NK-92 (cell line): ENCODE measurements around the gene ZNF786.
"Not testable (repeated sequence)": the region's sequence is repeated elsewhere in the genome, so short reads cannot be mapped to it uniquely, and the experiment has no call there.

ENCODE experiments used
- DNase-seq: peaks from one replicate; lab custom pipeline; 2025; ENCODE audit not compliant: unreplicated experiment; lab: John Stamatoyannopoulos, UW

The ZNF786 gene, protein sequence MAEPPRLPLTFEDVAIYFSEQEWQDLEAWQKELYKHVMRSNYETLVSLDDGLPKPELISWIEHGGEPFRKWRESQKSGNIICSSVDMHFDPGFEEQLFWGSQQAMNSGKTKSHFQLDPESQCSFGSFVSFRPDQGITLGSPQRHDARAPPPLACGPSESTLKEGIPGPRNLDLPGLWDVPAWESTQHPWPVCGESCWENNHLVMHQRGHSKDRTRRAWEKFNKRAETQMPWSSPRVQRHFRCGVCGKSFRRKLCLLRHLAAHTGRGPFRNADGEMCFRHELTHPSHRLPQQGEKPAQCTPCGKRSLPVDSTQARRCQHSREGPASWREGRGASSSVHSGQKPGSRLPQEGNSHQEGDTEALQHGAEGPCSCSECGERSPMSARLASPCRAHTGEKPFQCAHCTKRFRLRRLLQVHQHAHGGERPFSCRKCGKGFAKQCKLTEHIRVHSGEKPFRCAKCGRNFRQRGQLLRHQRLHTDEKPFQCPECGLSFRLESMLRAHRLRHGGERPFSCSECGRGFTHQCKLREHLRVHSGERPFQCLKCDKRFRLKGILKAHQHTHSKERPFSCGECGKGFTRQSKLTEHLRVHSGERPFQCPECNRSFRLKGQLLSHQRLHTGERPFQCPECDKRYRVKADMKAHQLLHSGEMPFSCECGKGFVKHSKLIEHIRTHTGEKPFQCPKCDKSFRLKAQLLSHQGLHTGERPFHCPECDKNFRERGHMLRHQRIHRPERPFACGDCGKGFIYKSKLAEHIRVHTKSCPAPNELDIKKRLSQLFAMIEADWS

DNA sequence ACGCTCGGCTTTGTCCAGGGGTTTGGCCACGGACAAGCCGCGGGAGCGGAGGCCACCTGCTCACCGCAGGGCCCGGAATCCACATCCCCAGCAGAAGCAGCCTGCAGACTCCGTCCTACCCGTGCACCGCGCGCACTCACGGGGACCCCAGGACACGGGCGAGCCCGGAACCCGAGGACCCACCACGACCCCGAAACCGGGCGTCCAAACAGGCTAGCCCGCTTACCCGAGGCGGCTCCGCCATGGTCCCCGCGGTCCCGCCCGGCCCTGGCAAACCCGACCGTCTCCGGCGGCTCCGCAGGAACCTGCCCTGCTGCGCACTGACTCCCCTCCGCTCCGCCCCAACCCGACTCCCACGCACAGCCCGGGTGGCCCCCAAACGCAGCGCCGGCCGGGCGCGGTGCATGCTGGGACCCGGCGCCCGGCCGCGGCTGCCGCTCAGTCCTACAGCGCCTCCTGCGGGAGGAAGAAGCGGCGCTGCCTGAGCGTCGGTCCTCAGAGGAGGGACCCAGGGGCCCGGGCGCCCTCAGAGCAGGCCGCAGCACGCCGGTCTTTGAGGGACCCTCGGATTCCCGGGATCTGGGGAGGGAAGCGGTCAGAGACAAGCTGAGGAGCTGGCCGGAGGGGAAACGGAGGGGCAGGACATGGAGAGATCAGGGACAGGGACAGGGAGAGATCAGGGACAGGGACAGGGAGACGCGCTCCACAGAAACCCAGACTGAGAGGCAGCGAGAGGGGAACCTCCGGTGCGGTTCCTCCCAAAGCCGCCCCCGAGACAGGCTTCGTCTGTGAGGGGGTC lies at the start of gene ZNF786:
Gene ZNF786, minus strand, starts transcription at position 322 of the 799 bp plus-strand sequence. Its CDS starts 78 bp downstream, at position 244.
- DNase-seq = peak; percentile 65

DNA sequence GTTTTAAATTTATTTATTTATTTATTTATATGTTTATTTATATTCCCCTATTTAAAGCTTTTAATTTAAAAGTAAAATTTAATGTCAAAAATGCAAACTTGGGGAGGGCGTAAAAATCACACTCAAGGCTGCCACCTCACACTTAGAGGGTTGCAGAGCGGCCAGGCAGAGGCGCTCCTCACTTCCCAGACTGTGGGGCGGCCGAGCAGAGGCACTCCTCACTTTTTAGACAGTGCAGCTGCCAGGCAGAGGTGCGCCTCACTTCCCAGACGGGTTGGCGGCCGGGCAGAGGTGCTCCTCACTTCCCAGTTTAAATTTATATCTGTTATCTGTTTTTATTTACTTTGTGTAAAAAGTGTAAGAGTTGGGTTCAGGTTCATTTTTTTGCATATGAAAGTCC lies 45.6 kb upstream of the ZNF786 start:
- no peak for DNase-seq

DNA sequence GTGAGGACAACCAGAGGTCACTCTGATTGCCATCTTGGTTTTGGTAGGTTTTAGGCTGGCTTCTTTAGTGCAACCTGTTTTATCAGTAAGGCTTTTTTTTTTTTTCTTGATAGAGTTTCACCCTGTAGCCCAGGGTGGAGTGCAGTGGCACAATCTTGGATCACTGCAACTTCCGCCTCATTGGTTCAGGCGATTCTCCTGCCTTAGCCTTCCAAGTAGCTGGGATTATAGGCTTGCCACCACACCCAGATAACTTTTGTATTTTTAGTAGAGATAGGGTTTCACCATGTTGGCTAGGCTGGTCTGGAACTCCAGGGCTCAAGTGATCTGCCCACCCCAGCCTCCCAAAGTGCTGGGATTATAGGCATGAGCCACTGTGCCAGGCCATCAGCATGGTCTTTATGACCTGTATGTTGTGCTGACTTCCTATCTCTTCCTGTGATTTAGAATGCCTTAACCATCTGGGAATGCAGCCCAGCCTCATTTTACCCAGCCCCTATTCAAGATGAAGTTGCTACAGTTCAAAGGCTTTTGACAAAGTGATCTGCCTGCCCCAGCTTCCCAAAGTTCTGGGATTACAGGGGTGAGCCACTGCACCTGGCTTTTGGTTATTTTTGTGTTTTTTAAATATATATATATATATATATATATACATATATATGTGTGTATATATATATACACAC lies 42.7 kb upstream of the ZNF786 start:
- no peak for DNase-seq

DNA sequence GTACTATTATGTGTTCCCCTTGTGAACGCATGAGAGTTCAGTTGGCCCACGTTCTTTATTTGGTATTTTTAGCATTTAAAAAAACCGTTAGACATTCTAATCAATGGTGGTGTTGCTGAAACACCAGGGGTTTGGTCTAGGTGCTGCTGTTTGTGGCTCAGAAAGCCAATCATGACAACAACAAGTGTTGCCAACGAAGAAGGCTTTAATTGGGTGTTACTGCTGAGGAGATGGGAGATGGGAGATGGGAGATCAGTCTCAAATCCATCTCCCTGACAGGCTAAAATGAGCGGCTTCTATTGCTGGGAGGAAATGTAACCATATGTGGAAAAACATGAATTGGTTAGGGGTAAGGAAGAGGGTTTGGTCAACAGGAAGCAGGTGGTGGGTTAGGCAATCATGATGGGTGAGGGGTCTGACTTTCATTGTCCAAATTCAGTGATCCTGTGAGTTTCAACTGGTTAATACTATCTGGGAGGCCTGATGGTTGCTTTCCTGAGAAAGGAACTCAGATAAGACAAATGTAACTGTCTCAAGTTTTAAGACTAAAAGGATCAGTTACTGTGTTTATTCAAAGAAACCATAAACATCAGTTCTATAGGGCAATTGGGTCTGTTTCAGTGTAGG lies 40.2 kb upstream of the ZNF786 start:
- DNase-seq = no peak

DNA sequence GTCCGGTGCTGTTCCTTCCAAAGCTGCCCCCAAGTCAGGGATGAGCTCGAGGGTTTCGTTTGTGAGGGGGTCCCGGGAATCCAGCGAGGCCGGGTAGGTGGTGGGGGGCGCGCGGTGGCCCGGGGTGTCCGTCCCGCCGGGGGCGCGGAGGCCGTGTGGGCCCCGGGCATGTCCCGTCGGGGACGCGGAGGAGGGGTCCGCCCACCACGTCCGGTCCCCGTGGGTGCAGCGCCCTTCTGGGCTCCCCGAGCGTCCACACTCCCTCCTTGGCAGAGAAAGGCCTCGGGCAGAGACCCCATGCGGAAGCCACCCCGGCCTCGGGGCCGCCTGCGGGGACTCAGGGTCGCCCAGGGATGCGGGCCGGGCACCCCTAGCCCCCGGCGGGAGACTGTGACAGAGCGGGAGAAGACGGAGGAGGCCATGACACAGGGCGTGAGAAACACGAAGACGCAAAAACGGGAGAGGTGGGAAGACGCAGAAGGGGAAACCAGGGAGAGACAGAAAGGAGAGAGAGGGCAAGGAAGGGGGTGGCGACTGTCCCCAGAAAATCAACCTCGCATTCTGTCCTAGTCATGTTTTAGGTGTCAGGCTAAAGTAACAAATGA lies 36.2 kb upstream of the ZNF786 start:
- DNase-seq = no peak

DNA sequence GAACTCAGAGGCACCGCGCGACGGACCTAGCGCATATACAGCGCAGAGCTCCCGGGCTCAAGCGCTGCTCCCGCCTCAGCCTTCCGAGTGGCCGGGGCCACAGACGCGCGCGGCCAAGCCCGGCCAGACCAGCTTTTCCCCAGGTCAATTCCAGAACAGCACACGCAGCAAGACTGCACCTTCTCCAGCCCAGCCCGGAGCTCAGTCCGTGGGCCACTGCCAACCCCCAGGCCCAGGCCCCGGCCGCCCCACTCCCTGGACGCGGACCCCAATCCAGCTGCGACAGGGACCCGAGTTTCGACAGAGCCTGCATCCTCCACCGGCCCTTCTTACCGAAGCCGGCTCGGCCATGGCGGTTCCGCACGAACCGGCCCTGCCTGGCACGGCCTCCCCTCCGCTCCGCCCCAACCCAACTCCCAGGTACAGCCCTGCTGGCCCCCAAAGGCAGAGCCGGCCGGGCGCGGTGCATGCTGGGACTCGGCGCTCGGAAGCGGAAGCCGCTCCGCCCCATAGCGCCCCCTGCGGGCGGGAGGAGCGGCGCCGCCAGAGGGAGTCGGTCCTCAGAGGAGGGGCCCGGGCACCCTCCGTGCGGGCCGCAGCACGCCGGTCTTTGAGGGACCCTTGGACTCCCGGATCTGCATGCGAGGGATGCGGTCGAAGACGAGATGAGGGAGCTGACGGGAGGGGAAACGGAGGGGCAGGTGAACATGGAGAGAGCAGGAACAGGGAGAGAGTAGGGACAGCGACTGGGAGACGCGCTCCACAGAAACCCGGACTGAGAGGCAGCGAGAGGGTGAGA lies 35.5 kb upstream of the ZNF786 start, which contains the start of gene ZNF425:
Gene ZNF425, minus strand, starts transcription at position 462 of the 799 bp plus-strand sequence. Its CDS starts 111 bp downstream, at position 351.
- peak; percentile 38 for DNase-seq

DNA sequence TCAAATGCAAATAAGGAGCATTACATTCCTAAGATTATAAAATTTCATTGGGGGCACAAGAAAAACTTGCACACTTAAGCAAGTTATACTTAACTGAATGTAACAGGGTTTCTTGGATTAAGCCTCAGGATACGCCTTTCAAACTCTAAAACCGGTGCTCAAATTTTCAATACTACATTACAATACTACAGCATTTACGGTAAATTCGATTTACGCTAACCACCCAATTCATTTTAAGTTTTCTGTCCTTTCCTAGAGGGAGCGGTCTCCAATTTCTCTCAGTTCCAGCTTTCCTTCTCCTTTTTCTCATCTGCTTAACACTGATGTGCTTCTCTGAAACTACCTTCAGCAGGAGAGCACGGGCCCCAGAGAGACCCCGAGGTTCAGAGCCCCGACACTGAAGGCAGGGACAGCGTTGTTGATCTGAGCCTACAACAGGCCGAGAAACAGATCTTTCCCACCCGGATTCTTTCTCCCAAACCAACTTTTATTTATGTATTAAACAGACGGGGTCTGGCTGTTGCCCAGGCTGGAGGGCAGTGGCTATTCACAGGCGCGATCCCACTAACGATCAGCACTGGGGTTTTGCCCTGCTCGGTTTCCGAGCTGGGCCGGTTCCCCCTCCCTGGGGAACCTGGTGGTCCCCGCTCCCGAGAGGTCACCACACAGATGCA lies 34.8 kb upstream of the ZNF786 start:
- DNase-seq = no peak

DNA sequence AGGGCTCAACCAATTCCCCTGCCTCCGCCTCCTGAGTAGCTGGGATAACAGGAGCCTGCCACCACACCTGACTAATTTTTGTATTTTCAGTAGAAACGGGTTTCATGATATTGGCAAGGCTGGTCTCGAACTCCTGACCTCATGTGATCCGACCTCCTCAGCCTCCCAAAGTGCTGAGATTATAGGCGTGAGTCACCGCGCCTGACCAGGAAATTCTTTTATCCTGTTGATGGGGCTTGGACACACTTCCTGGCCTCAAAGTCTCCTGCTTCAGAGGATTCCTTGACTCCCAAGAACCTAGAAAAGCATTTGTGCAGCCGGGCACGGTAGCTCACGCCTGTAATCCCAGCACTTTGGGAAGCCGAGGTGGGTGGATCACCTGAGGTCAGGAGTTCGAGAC lies 19.5 kb upstream of the ZNF786 start:
- DNase-seq = no peak

DNA sequence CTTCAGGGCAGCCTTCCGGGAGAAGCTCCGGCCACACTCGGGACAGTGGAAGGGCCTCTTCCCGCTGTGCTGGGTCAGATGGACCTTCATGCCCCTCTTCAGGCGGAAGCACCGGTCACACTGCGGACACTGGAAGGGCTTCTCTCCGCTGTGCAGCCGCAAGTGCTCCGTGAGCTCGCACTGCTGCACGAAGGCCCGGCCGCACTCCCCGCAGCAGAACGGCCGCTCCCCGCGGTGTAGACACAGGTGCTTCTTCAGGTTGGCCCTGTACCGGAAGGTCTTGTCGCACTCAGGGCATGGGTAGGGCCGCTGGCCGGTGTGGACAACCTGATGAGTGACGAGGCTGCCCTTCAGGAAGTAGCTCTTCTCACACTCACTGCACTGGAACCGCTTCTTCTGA lies 14.2 kb upstream of the ZNF786 start:
- no peak for DNase-seq

DNA sequence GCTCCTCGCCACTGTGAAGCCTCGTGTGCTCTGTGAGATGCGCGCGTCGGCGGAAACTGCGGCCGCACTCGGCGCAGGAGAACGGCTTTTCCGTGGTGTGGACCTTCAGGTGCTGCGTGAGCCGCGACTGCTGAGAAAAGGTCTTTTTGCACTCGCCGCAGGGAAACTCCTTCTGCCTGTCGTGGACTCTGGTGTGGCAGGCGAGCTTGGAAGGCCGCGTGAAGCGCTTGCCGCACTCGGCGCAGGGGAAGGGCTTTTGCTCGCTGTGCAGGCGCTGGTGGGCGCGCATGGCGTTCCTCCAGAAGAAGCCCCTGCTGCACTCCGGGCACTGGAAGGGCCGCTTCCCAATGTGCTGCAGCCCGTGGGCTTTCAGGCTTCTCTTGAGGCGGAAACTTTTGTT lies 13.7 kb upstream of the ZNF786 start:
- no peak for DNase-seq

DNA sequence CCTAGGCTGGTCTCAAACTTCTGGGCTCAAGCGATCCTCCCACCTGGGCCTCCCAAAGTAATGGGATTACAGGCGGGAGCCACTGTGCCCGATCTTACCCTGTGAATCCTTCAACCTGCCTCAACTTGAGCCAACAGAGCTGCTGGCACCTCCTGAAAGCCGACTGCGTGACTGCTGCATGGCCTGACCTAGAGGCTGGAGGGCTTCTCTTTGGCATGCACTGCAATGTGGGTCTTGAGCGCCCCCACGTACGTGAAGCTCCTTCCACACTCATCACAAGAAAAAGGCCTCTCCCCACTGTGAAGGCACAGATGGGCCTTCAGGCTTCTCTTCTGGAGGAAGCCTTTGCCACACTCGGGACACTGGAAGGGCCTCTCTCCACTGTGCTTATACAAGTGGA lies 12.9 kb upstream of the ZNF786 start:
- no peak for DNase-seq

DNA sequence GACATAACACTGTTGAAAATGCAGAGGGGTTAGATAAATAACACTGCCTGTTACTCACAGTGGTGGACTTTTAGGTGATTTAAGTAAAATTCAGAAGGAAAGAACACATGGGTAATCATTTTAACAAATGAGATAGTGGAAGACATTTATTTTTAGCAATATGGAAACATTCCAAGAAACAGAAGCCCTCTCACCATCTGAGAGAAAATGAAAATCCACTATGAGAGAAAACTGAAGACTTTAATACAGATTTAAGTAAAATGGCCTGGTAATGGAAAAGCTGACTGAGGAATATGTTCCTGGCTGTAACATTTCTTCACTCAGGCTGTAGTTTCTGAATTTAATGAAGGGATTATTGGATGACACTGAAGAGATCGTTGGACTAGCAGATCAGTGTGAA lies 12.1 kb upstream of the ZNF786 start:
- DNase-seq = no peak

DNA sequence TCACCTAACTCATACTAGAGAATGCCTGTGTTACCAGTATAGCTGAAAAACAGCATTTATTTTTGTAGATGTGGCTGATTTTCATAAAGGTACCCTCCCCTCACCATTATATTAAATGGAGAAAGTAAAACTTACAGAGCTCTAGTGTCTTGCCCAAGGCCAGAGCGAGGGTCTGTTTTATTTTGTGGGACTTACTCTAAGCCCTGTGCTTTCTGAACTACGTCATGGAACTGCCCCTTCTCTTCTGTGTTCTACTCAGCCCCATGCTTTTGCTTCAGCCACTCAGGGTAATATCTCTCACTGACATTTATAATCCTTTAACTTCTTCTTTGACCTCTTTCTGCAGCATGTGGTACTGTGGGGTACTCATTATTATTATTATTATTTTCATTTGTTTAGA lies 10.3 kb upstream of the ZNF786 start:
- no peak for DNase-seq

DNA sequence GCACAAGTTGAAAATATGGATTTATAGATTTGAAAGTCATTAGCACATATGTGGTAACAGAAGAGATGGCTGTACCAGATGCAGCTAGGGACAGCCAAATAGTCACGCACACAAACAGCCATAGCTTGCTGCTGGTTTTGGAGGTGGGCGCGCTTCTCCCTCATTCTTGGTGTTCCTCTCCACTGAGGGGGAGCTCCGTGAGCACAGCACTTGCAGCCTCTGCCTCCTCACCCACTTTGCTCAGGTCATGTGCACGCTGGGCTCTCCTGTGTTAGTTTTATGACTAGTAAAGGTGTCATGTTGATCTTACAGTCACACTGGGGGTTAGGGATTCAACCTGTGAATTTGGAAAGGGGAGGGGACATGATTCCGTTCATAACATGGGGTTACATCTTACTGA lies 8.5 kb upstream of the ZNF786 start:
- DNase-seq = no peak

DNA sequence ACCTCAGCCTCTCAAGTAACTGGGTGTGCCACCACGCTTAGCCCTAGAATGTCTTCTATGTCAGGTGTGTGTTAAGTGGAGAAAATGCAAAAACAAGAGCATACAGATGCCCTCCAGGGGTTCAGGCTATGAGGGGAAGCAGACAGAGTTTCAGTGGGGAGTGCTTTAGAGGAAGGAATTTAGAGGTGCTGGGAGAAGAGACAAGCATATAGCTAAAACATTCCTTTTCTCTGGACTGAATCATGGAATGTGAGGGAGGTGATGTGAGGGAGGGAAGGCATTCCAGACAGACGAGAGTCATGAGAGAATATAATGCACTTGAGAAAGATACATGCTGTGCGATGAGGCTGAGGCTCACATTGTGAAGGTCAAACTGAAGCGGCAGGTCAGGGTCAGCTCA lies 6.6 kb upstream of the ZNF786 start:
- no peak for DNase-seq

DNA sequence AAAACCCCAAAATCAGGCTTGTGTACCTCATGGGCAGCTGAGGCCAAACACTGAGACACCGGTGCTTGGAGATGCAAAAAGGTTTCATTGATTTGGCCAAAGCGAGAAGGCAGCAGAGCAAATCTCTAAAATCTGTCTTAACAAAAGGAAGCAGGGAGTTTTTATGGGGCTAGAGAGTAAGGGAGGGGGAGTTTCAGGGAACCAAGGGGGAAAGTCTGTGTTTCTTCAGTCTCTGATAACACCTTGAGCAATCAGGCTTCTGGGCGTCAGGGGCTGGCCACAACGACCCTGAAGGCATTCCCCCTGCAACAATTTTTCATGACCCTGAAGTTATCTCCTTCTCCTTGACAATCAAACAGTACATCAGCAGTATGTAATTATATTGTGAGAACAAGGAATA lies 2.7 kb upstream of the ZNF786 start:
- DNase-seq = no peak

DNA sequence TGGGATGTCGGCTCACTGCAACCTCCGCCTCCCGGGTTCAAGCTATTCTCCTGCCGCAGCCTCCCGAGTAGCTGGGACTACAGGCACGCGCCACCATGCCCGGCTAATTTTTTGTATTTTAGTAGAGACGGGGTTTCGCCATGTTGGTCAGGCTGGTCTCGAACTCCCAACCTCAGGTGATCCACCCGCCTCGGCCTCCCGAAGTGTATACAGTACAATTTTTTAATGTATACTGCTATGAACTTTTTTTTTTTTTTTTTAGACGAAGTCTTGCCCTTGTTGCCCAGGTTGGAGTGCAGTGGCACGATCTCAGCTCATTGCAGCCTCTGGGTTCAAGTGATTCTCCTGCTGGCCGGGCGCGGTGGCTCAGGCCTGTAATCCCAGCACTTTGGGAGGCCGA lies 1.7 kb upstream of the ZNF786 start:
- not testable (repeated sequence) for DNase-seq

DNA sequence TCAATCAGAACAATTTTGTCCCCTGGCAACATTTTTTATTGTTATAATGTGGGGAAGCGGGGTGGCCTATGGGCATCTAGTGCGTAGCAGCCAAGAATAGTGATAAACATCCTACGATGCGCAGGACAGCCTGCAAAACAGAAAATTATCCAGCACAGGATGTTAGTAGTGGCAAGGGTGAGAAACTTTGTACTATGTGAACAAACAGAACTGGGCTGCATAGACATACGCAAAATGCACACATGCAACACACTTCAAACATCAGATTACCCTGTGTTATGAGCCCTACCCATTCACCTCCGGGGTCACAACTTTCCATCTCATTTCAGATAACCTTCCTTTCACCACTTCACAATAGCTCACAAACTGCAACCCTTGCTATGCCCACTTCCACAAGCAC lies 3.1 kb downstream of the ZNF786 start:
- no peak for DNase-seq

DNA sequence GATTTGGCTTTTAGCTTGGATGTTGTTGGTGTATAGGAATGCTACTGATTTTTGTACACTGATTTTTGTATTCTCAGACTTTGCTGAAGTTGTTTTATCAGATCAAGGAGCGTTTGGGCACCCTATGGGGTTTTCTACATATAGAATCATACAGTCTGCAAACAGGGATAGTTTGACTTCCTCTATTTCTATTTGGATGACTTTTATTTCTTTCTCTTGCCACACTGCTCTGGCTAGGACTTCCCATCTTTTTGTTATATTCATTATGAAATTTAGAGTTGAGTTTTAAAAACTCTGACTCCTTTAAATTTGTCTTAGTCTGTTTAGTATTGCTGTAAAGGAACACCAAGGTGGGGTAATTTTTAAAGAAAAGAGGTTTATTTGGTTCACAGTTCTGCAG lies 4.7 kb downstream of the ZNF786 start:
- DNase-seq = no peak
